ENCODE results near the gene ADAM19. TPM values are rescaled to one million over a fixed set of nuclear protein-coding genes. Genes with fewer than 3 reads are reported as not detected.

ADAM19 gene
- 23.0 TPM for total RNA-seq

- intact Hi-C loops (cut with DNase I): no loop called here
- peak; percentile 89 for ATAC-seq
- DNase-seq (ENCODE audit: low spot score): peak; percentile 81
Observed at GRCh38 chr5:157575381-157576020, at the start of gene ADAM19. ADAM19 (minus strand) TSS chr5:157575775; CDS start chr5:157575696, 79 bp downstream.

- DNase-seq (ENCODE audit: low spot score): no peak
- intact Hi-C loops (cut with DNase I): no loop called here
- no peak for ATAC-seq
Observed at GRCh38 chr5:157624144-157624543, 48.6 kb upstream of the ADAM19 start.

- no peak for ATAC-seq
- intact Hi-C loops (cut with DNase I): no loop called here
- DNase-seq (ENCODE audit: low spot score): no peak
Observed at GRCh38 chr5:157620776-157621175, 45.2 kb upstream of the ADAM19 start.

GRCh38 chr5:157618191-157618765 lies 42.7 kb upstream of the ADAM19 start:
- intact Hi-C loops (cut with DNase I): no loop called here
- ATAC-seq (no peak), DNase-seq (ENCODE audit: low spot score) (no peak)

- intact Hi-C loops (cut with DNase I): no loop called here
- no peak for ATAC-seq
- no peak for DNase-seq (ENCODE audit: low spot score)
Observed at GRCh38 chr5:157616785-157617184, 41.2 kb upstream of the ADAM19 start.

- intact Hi-C loops (cut with DNase I): no loop called here
- no peak for DNase-seq (ENCODE audit: low spot score)
- ATAC-seq: peak; percentile 39
Observed at GRCh38 chr5:157613385-157614245, 38.0 kb upstream of the ADAM19 start.

GRCh38 chr5:157612581-157612980 lies 37.0 kb upstream of the ADAM19 start:
- ATAC-seq: no peak
- DNase-seq (ENCODE audit: low spot score): no peak
- intact Hi-C loops (cut with DNase I): no loop called here

- intact Hi-C loops (cut with DNase I): no loop called here
- DNase-seq (ENCODE audit: low spot score) (no peak), ATAC-seq (peak; percentile 26)
Observed at GRCh38 chr5:157611571-157612476, 36.2 kb upstream of the ADAM19 start.

- intact Hi-C loops (cut with DNase I): no loop called here
- no peak for DNase-seq (ENCODE audit: low spot score)
- ATAC-seq: no peak
Observed at GRCh38 chr5:157610990-157611389, 35.4 kb upstream of the ADAM19 start.

GRCh38 chr5:157608972-157609565 lies 33.5 kb upstream of the ADAM19 start:
- no peak for DNase-seq (ENCODE audit: low spot score)
- ATAC-seq: no peak

GRCh38 chr5:157607371-157608161 lies 32.0 kb upstream of the ADAM19 start:
- intact Hi-C loops (cut with DNase I): no loop called here
- DNase-seq (ENCODE audit: low spot score) (no peak), ATAC-seq (no peak)

More at GRCh38 chr5:157608972-157609565, 33.5 kb upstream of the ADAM19 start:
- intact Hi-C loops (cut with DNase I): no loop called here

GRCh38 chr5:157606046-157606445 lies 30.5 kb upstream of the ADAM19 start:
- DNase-seq (ENCODE audit: low spot score): no peak
- ATAC-seq: no peak
- intact Hi-C loops (cut with DNase I): no loop called here

GRCh38 chr5:157603333-157604190 lies 28.0 kb upstream of the ADAM19 start:
- intact Hi-C loops (cut with DNase I): no loop called here
- ATAC-seq (peak; percentile 42), DNase-seq (ENCODE audit: low spot score) (no peak)

- intact Hi-C loops (cut with DNase I): no loop called here
- ATAC-seq: no peak
- DNase-seq (ENCODE audit: low spot score): no peak
Observed at GRCh38 chr5:157602505-157602904, 26.9 kb upstream of the ADAM19 start.

GRCh38 chr5:157600252-157600651 lies 24.7 kb upstream of the ADAM19 start:
- intact Hi-C loops (cut with DNase I): no loop called here
- DNase-seq (ENCODE audit: low spot score): no peak
- ATAC-seq: no peak

- DNase-seq (ENCODE audit: low spot score) (no peak), ATAC-seq (no peak)
- intact Hi-C loops (cut with DNase I): no loop called here
Observed at GRCh38 chr5:157599565-157599964, 24.0 kb upstream of the ADAM19 start.

- ATAC-seq (no peak), DNase-seq (ENCODE audit: low spot score) (no peak)
- intact Hi-C loops (cut with DNase I): no loop called here
Observed at GRCh38 chr5:157598350-157598936, 22.9 kb upstream of the ADAM19 start.
